ENCODE results near the gene KRT5.

KRT5 gene

DNA sequence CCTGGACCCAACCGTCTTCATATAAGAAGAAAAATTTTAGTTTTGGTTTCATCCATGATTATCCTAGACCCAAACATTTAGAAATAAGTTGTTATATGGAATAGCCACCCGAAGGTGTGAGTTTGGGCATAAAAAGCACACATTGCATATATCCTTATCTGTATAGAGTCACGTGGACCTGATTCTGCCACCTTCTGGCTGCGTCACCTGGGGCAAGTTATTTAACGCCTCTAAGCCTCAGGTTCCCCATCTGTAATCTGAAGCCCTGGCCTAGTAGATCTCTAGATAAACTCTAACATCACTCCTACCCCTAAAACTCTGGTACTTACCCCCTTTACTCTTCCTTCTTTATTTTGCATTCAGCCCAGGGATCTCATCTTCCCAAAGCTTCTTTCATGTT, 14.3 kb upstream of the KRT5 start:
- no peak for DNase-seq
- Histone ChIP-seq H3K36me3 (no peaks in the 10 kb centered on the region), H3K4me3 (ENCODE audit: low read depth, low read length) (no peak overlapping the region), H3K27ac (no peak overlapping the region), H3K27me3 (ENCODE audit: insufficient read depth, low read depth, severe bottlenecking) (peaks cover 94% of the 10 kb centered on the region), H3K9me3 (ENCODE audit: severe bottlenecking) (no peaks in the 10 kb centered on the region)
- TF ChIP-seq CTCF (IDR thresholded peaks at IDR 0.05; ENCODE audit: low read depth, low read length), result no peak

DNA sequence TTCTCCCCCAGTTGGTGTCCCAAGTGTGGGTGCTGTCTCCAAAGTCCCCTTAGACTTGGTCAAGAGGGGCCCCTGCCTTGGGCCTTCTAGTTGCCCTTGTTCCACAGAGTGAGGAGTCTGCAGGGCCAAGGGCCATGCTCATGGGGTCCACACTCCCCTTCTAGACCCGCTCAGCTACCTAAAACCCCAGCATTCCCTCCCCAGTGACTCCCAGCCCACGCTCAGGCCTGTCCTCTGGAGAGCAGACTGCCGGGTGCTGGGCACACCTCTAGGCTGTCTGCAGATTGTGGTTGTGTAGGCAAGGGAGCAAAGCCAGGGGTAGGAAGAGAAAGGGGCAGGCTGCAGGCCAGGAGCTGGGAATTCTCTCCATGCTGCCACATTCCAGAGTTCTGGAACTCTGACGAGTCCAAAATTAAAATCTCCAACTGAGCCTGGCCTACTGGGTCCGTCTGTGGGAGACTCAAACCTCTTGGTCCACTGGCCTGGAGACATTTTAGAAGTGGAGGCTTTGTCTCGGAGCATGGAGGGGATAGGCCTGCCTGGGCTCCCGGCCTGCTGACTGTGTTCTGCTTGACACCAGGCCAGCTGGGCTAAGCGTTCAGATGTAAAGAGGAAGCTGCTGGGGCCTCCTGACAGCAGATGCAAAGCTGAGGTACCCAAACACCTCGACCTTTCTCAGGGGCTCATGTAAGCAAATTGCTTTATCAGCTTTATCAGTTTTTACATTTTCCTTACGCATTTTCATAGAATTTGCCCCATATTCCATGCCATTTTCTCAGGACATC, 13.7 kb upstream of the KRT5 start:
- TF ChIP-seq CTCF (IDR thresholded peaks at IDR 0.05; ENCODE audit: low read depth, low read length), result no peak
- Histone ChIP-seq H3K27ac (no peak overlapping the region), H3K27me3 (ENCODE audit: insufficient read depth, low read depth, severe bottlenecking) (peaks cover 94% of the 10 kb centered on the region), H3K36me3 (no peaks in the 10 kb centered on the region), H3K4me3 (ENCODE audit: low read depth, low read length) (no peak overlapping the region), H3K9me3 (ENCODE audit: severe bottlenecking) (no peaks in the 10 kb centered on the region)
- no peak for DNase-seq

GRCh38 chr12:52532636-52533035, 12.4 kb upstream of the KRT5 start:
- H3K36me3 ChIP-seq, result no peaks in the 10 kb centered on the region
- DNase-seq, result no peak
- H3K27me3 ChIP-seq (ENCODE audit: insufficient read depth, low read depth, severe bottlenecking), result peaks cover 94% of the 10 kb centered on the region
- H3K27ac ChIP-seq, result no peak overlapping the region
- H3K9me3 ChIP-seq (ENCODE audit: severe bottlenecking), result no peaks in the 10 kb centered on the region
- no peak for TF ChIP-seq CTCF (IDR thresholded peaks at IDR 0.05; ENCODE audit: low read depth, low read length)
- no peak overlapping the region for H3K4me3 ChIP-seq (ENCODE audit: low read depth, low read length)

DNA sequence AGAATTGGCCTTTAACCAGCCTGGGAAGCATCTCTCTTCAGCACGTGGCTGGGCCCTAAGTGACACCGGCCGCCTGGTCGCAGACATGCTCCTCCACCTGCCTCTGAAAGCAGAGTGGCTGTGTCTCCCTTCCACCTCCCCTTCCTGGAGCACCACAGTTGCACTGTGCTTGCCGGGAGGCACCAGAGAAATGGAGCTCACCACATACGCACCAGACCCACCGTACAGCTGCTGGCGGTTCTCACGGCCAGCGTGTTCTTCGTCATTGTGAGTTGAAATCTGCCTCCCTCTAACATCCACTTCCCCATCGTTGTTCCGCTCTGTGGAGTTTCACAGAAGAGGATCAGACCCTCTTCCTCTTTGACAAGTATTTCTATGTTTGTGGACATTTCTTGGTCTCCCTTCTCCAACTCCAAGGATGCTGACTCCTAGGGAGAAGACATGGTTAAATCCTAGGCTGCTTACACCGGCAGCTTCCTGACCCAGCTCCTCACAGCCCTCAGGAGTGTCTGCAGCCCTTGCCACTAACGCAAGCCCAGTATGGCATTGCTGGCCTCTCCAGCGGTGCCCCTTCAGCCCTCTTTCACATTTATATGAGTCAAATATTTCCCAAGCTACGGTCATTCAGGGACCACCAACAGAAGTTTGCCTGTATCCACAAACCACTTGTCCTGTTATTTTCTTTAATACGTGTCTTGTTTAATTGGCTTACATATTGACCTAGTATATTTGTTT, 11.5 kb upstream of the KRT5 start:
- no peak overlapping the region for H3K4me3 ChIP-seq (ENCODE audit: low read depth, low read length)
- H3K36me3 ChIP-seq, result no peaks in the 10 kb centered on the region
- TF ChIP-seq CTCF (IDR thresholded peaks at IDR 0.05; ENCODE audit: low read depth, low read length), result no peak
- no peak for DNase-seq
- no peaks in the 10 kb centered on the region for H3K9me3 ChIP-seq (ENCODE audit: severe bottlenecking)
- peaks cover 93% of the 10 kb centered on the region for H3K27me3 ChIP-seq (ENCODE audit: insufficient read depth, low read depth, severe bottlenecking)
- H3K27ac ChIP-seq, result no peak overlapping the region

GRCh38 chr12:52530905-52531304, 10.7 kb upstream of the KRT5 start:
- Histone ChIP-seq H3K9me3 (ENCODE audit: severe bottlenecking) (no peaks in the 10 kb centered on the region), H3K4me3 (ENCODE audit: low read depth, low read length) (no peak overlapping the region), H3K27ac (no peak overlapping the region), H3K27me3 (ENCODE audit: insufficient read depth, low read depth, severe bottlenecking) (peaks cover 94% of the 10 kb centered on the region), H3K36me3 (no peaks in the 10 kb centered on the region)
- no peak for TF ChIP-seq CTCF (IDR thresholded peaks at IDR 0.05; ENCODE audit: low read depth, low read length)
- no peak for DNase-seq

Data from WERI-Rb-1 (cell line).